Inferior parietal cortex (tissue), 1 donor: Measurements from ENCODE around the gene PCDHB1.

Experiments used
- DNase-seq: peaks from one replicate; pipeline ENCODE4 v3.0.0-alpha.2; 2016; ENCODE audit errors: extremely low spot score

The PCDHB1 gene, protein sequence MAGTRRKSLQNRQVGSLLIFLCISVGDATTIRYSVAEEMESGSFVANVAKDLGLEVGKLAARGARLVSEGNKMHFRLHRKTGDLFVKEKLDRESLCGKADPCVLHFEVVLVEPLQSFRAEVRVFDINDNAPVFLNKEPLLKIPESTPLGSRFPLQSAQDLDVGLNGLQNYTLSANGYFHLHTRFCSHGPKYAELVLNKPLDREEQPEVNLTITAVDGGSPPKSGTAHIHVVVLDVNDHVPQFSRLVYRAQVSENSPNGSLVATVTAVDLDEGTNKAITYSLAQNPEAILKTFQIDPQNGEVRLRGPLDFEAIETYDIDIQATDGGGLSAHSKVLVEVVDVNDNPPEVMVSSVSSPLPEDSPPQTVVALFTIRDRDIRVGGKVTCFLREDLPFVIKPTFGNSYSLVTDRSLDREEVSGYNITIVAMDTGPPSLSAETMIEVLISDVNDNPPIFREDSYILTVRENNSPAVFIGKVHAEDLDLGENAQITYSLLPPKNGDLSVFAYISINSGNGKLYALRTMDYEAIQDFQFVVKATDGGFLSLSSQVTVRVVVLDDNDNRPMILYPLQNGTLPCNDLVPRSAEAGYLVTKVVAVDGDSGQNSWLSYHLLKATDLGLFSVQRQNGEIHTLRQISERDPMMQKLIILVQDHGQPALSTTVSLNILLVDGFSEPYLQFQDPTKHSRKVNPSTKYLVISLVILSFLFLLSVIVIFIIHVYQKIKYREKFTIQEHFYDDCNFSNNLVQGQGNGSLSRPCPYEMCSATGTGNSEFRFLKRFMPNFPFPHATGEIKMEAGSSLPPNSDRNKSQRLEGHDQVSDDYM

GRCh38 chr5:141050622-141051520 lies at the start of gene PCDHB1:
PCDHB1 (plus strand) TSS chr5:141051374; CDS start chr5:141051471, 97 bp downstream.
- no peak for DNase-seq

DNA sequence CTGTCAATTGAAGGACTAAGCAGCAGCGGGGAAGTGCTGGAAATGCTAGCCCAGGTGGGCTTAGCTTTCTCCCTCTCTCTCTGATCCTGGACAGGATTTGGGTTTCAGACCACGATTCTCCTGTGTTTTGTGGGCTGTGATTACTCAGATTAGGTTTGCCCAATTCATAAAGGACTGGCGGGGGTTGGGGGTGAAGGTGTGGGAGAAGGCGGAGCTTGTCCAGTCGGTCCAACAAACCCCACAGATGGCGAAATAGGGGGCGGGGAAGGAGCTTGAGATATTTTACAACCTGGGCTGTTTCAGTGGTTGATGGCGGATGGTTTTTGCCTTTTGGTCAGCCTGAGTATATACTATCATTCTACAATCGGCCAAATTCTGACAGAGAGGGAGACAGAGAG lies 49.7 kb upstream of the PCDHB1 start:
- no peak for DNase-seq

GRCh38 chr5:141001844-141002604 lies 49.1 kb upstream of the PCDHB1 start:
- peak; percentile 32 for DNase-seq

- DNase-seq: no peak
Observed at GRCh38 chr5:141002605-141002965, 48.6 kb upstream of the PCDHB1 start.

GRCh38 chr5:141003031-141003430 lies 48.1 kb upstream of the PCDHB1 start:
- no peak for DNase-seq

DNA sequence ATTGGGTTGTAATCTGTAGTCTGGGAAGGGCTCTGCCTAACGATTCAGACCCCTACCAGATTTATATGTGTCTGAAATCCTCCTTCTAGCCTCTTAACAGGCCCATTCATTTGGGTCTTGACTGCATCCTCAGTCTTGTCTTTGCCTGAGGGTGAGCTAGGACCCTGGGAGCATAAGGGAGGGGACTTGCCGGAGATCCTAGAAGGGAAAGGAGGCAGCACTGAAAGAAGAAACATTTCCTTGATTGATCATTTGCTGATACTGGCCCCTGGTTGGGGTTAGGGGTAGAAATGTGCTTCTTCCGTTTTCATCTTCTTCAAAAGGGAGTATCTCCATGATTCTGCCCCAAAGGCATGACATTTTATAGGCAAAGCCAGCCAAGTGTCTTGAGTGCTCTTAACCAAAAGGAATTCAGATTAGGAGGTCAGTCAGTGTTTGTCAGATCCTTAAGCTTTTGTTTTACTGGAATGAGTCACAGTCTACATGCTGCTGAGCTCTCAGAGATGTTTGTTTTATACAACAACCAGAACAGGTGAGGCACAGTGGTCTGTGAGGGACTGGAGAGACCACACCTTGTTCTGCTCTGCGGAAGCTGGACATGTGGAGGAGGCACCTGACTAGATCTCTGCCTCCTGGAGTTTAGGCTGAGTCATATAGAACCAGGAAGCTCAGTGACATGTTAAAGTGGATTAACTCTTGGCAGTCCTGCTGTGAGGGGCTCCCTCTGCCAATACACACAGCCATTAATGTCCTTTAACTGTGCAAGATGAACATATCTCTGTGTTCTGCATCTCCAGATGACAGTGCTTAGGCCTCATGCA lies 47.2 kb upstream of the PCDHB1 start:
- DNase-seq: no peak

DNA sequence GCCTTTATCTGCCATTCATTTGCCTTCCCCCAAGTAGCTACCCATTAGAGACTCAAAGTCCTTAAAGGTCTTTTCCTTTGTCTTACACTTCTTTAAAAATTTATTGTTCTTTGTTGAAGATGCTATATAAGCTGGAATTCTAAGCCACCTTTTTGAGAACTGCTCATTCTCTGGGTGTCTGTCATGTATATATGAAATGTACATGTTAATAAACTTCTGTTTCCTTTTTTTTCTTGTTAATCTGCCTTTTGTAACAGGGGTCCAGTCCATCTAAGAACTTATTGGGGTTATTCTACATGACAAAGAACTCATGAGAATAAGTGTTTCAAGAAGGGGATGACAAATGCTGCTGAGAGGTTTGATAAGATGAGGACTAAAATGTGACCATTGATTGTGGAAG lies 43.4 kb upstream of the PCDHB1 start:
- DNase-seq: no peak

DNA sequence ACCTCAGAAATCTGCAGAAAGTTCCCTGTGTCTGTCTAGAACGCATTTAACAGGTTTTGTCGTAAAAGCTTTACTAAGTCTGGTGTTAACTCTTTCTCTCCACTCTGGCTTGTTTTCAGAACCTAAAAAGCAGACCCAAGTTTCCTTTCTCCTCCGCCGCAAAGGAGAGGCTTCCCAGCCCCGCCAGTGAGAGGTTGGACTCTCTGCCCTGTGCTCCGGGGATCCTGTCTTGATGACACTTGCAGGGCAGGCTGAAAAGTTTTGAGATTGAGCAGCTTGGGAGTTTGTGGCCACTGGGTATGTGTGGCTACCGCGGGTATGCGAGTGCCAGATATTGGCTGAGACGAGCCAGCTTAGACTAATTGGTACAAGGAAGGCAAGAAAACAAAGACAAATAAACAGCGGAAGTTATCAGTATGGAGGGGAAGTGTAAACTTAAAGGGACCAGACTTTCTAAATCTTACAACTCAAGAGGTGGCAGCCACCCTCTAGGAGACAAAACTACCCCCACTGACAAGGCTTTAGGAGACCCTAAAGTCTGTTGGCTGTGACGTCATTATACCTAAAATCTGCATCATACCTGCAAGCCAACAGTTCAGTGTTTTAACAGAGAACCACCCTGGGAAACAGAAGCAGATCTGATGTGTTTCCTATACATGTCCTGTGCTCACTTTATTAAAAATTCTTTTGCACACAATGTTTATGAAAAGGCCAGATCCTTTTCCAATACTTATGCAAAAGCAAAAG lies 41.0 kb upstream of the PCDHB1 start:
- no peak for DNase-seq

DNA sequence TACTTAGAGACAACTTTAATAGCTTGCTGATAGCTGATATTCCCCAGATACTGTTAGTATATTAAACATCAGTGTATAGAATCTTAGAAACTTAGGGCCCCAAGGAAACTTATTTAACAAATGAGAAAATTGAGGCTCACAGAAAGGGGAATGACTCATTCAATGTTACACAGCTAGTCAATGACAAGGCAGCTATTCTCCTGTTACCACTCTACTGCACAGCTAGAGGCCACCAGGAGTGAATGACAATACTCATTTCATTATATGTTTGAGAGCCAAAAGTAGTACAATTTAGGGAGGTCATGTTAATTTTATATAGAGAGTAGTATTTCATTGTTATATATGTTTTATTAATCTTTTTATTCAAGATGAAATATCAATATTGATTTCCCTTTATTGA lies 33.2 kb upstream of the PCDHB1 start:
- DNase-seq: no peak

- DNase-seq: no peak
Observed at GRCh38 chr5:141022384-141022783, 28.8 kb upstream of the PCDHB1 start.

DNA sequence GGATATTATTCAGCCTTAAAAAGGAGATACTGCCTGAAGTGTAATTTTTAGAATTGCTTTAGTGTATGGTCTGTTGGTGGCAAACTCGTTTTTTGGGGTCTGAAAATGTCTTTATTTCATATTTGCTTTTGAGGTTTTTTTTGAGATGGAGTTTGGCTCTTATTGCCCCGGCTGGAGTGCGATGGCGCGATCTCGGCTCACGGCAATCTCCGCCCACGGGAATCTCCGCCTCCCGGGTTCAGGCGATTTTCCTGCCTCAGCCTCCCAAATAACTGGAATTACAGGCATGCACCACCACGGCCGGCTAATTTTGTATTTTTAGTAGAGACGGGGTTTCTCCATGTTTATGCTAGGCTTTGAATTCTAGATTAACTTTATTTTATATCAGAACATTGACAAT lies 20.2 kb upstream of the PCDHB1 start:
- DNase-seq: no peak

DNA sequence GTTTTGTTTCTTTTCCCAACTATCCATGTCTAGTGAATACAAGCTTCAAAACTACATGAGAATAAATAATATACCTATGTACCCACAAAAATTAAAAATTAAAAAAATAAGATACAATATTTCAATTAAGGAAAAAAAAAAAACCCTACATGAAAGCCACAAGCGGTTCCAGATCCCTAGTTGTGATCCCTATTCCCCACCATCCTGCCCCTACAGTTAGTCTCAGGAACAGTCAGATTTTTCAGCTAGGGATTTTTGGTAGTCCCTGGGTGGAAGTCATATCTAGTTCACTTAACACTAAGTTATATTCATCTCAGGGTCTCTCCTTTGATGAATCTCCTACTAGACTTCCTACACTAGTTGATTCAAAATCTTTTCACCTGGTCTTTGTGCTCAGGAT lies 18.5 kb upstream of the PCDHB1 start:
- no peak for DNase-seq

GRCh38 chr5:141039061-141039460 lies 12.1 kb upstream of the PCDHB1 start:
- DNase-seq: no peak

- peak; percentile 10 for DNase-seq
Observed at GRCh38 chr5:141039517-141039916, 11.7 kb upstream of the PCDHB1 start.

- peak; percentile 83 for DNase-seq
Observed at GRCh38 chr5:141040093-141040770, 10.9 kb upstream of the PCDHB1 start.

GRCh38 chr5:141040771-141041426 lies 10.3 kb upstream of the PCDHB1 start:
- DNase-seq: peak; percentile 97

DNA sequence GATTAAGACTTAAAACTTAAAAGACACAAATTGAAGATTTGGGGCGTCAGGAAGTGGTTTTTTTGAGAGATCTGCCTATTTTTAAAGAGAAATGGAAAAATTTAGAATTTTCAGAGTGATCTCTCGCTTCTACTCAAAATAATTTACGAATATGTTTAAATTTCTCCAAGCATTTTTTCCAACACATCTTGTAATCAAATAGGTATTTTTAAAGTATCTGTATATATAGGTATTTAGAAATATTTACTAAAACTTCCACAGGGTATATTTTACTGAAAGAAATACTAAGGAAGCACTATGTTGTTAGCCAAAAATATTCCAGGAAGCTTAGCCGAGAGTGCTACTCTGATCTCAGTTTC lies 9.8 kb upstream of the PCDHB1 start:
- DNase-seq: no peak

- no peak for DNase-seq
Observed at GRCh38 chr5:141042555-141042954, 8.6 kb upstream of the PCDHB1 start.

DNA sequence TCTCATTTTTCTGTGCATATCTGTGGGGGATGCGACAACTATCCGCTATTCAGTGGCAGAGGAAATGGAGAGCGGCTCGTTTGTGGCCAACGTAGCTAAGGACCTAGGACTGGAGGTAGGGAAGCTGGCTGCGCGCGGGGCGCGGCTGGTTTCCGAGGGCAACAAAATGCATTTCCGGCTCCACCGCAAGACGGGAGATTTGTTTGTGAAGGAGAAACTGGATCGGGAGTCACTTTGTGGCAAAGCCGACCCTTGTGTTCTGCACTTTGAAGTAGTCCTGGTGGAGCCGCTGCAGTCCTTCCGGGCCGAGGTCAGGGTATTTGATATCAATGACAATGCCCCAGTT lies 320 bp downstream of the PCDHB1 start:
- DNase-seq: no peak
